GM23338 (cell line): Measurements from ENCODE around the gene EPG5. TPM values are rescaled to one million over a fixed set of nuclear protein-coding genes. Genes with fewer than 3 reads are reported as not detected.

Experiments
- ATAC-seq: fragments of 200-7000 bp; cut with Tn5 transposase; 3 replicates; pipeline ENCODE4 v1.9.1; 2020
- DNase-seq: peaks from one replicate; pipeline ENCODE4 v3.0.0-alpha.2; 2015; ENCODE audit warnings: low spot score
- H2AFZ ChIP-seq: fragments of 200-600 bp; sonication (generic); 2 replicates; pipeline ENCODE4 v1.8.0; 2016; ENCODE audit warnings: antibody characterized with exemption, mild to moderate bottlenecking, moderate library complexity
- H3F3A ChIP-seq: fragments of 200-600 bp; sonication (generic); replicated peaks from 2 replicates; pipeline ENCODE4 v1.8.0; 2017; ENCODE audit warnings: antibody characterized with exemption, mixed run types, low read depth
- H3K27ac ChIP-seq: fragments of 200-600 bp; sonication (generic); 2 replicates; pipeline ENCODE4 v1.6.1; 2016; ENCODE audit warnings: low read depth
- H3K27me3 ChIP-seq: fragments of 200-600 bp; sonication (generic); 2 replicates; pipeline ENCODE4 v1.8.0; 2016; ENCODE audit warnings: mild to moderate bottlenecking, mixed run types, moderate library complexity; ENCODE audit not compliant: insufficient read depth
- H3K36me3 ChIP-seq: fragments of 200-600 bp; sonication (generic); 2 replicates; pipeline ENCODE4 v1.8.0; 2016; ENCODE audit warnings: mild to moderate bottlenecking; ENCODE audit not compliant: insufficient read depth
- H3K4me1 ChIP-seq: fragments of 200-600 bp; sonication (generic); 2 replicates; pipeline ENCODE4 v1.8.0; 2016; ENCODE audit warnings: mild to moderate bottlenecking, moderate library complexity; ENCODE audit not compliant: insufficient read depth
- H3K4me2 ChIP-seq: fragments of 200-600 bp; sonication (generic); 2 replicates; pipeline ENCODE4 v1.7.1; 2017; ENCODE audit warnings: mixed run types
- H3K4me3 ChIP-seq: fragments of 200-600 bp; sonication (generic); 2 replicates; pipeline ENCODE4 v1.6.1; 2016; ENCODE audit warnings: mixed run types
- H3K79me2 ChIP-seq: fragments of 200-600 bp; sonication (generic); replicated peaks from 2 replicates; pipeline ENCODE4 v1.8.0; 2017; ENCODE audit warnings: mild to moderate bottlenecking; ENCODE audit not compliant: insufficient read depth
- H3K9me2 ChIP-seq: fragments of 200-600 bp; sonication (generic); 2 replicates; pipeline ENCODE4 v1.8.0; 2017; ENCODE audit not compliant: insufficient read depth
- H4K20me1 ChIP-seq: fragments of 200-600 bp; sonication (generic); replicated peaks from 2 replicates; pipeline ENCODE4 v1.8.0; 2017; ENCODE audit warnings: mild to moderate bottlenecking; ENCODE audit not compliant: insufficient read depth
- H3K27ac Mint-ChIP-seq: 2 replicates; pipeline ENCODE4 v1.8.0; 2020; ENCODE audit warnings: inconsistent platforms, mild to moderate bottlenecking, moderate library complexity, mixed read lengths
- H3K27me3 Mint-ChIP-seq: 3 replicates; pipeline ENCODE4 v1.8.0; 2022; ENCODE audit warnings: low read depth, mild to moderate bottlenecking, moderate library complexity, mixed read lengths, inconsistent platforms; ENCODE audit not compliant: insufficient read depth, poor library complexity
- H3K36me3 Mint-ChIP-seq: 3 replicates; pipeline ENCODE4 v1.8.0; 2021; ENCODE audit warnings: low read depth, mild to moderate bottlenecking, inconsistent platforms, moderate library complexity, mixed read lengths
- H3K4me1 Mint-ChIP-seq: 3 replicates; pipeline ENCODE4 v1.8.0; 2020; ENCODE audit warnings: mild to moderate bottlenecking, inconsistent platforms, mixed read lengths
- H3K4me3 Mint-ChIP-seq: 3 replicates; pipeline ENCODE4 v1.8.0; 2021; ENCODE audit warnings: moderate library complexity, mild to moderate bottlenecking, inconsistent platforms, mixed read lengths
- H3K9me3 Mint-ChIP-seq: 3 replicates; pipeline ENCODE4 v1.8.0; 2020; ENCODE audit warnings: moderate library complexity, mild to moderate bottlenecking, inconsistent platforms, mixed read lengths
- CREB1 ChIP-seq: fragments of 250-450 bp; sonication (Bioruptor Pico); IDR thresholded peaks from 2 replicates; pipeline ENCODE4 v1.5.0; 2020; ENCODE audit warnings: low read depth, mild to moderate bottlenecking, moderate library complexity
- CTCF ChIP-seq, 2 experiments: fragments of 200-600 bp in 1 of 2; sonication (generic) in 1 of 2; conservative IDR thresholded peaks; 2 replicates each; pipeline versions ENCODE4 v1.5.1 to v1.6.1; 2016 to 2017; ENCODE audit warnings: antibody characterized with exemption in 2 of 2, low read depth in 2 of 2, mild to moderate bottlenecking in 2 of 2, moderate library complexity in 1 of 2
- ETS1 ChIP-seq: IDR thresholded peaks from 2 replicates; pipeline ENCODE4 v1.6.1; 2016; ENCODE audit warnings: antibody characterized with exemption
- EZH2 ChIP-seq: fragments of 200-600 bp; sonication (generic); IDR thresholded peaks from one replicate; pipeline ENCODE4 v1.8.0; 2017; ENCODE audit warnings: antibody characterized with exemption, mild to moderate bottlenecking, low read depth; ENCODE audit not compliant: unreplicated experiment
- EZH2phosphoT487 ChIP-seq: fragments of 200-600 bp; sonication (generic); IDR thresholded peaks from one replicate; pipeline ENCODE4 v1.8.1; 2018; ENCODE audit warnings: antibody characterized with exemption; ENCODE audit not compliant: unreplicated experiment
- JUNB ChIP-seq: IDR thresholded peaks from one replicate; pipeline ENCODE4 v1.6.1; 2016; ENCODE audit warnings: antibody characterized with exemption; ENCODE audit not compliant: unreplicated experiment
- NANOG ChIP-seq: IDR thresholded peaks from 2 replicates; pipeline ENCODE4 v1.6.1; 2016; ENCODE audit warnings: antibody characterized with exemption, borderline replicate concordance
- POLR2AphosphoS5 ChIP-seq: IDR thresholded peaks from 2 replicates; pipeline ENCODE4 v1.6.1; 2016; ENCODE audit warnings: antibody characterized with exemption, low read depth
- REST ChIP-seq: IDR thresholded peaks from one replicate; pipeline ENCODE4 v1.6.1; 2018; ENCODE audit warnings: antibody characterized with exemption; ENCODE audit not compliant: unreplicated experiment
- ZNF114 ChIP-seq: fragments of 250-450 bp; sonication (Bioruptor Pico); IDR thresholded peaks from 2 replicates; pipeline ENCODE4 v1.5.0; 2020; ENCODE audit warnings: mild to moderate bottlenecking, moderate library complexity
- ZNF331 ChIP-seq: fragments of 250-450 bp; sonication (Bioruptor Pico); IDR thresholded peaks from 2 replicates; pipeline ENCODE4 v1.5.0; 2020; ENCODE audit warnings: low read depth, mild to moderate bottlenecking, moderate library complexity
- polyA plus RNA-seq: library from polyadenylated mRNA; unstranded; fragments of >200 nt; fragmentation: Nextera tagmentation; extraction: Ambion mirVana; gene quantifications from 2 replicates; pipeline ENCODE4 v1.2.1, GENCODE V29; 2016
- total RNA-seq: library from RNA; depleted of rRNA; stranded (reverse); fragments of >200 nt; shearing (Covaris generic); gene quantifications from 2 replicates; pipeline ENCODE4 v1.2.3, GENCODE V29; 2014

The EPG5 gene
- total and polyA plus RNA-seq, 2 experiments from 2014 or later: 4.1 to 29.2 TPM

GRCh38 chr18:45998244-45998643 is 31.1 kb upstream of the EPG5 start:
- Mint-ChIP-seq H3K9me3 (peaks cover 8% of the 10 kb centered on the region; the same call in 2 of the 3 replicates), H3K4me1 (peaks cover 14% of the 10 kb centered on the region), H3K4me3 (no peak overlapping the region), H3K36me3 (no peaks in the 10 kb centered on the region), H3K27me3 (no peaks in the 10 kb centered on the region), H3K27ac (no peak overlapping the region)
- Histone ChIP-seq H3F3A (no peaks in the 10 kb centered on the region), H3K9me2 (no peaks in the 10 kb centered on the region), H3K36me3 (no peaks in the 10 kb centered on the region), H3K79me2 (no peaks in the 10 kb centered on the region), H3K4me3 (no peak overlapping the region), H3K27ac (no peak overlapping the region), H3K4me1 (peaks cover 8% of the 10 kb centered on the region), H4K20me1 (no peaks in the 10 kb centered on the region), H3K4me2 (0 out of 2 replicates have a peak overlapping the region, but pooled peaks have one; percentile 3), H3K27me3 (no peaks in the 10 kb centered on the region), H2AFZ (peak overlapping the region; percentile 83)
- TF ChIP-seq NANOG (no peak), JUNB (no peak), ZNF114 (no peak), CREB1 (CRISPR knock-in tag) (no peak)
- ATAC-seq: peak; percentile 40
- no peak for DNase-seq

GRCh38 chr18:45997700-45998151 is 30.6 kb upstream of the EPG5 start:
- Histone ChIP-seq H4K20me1 (no peaks in the 10 kb centered on the region), H3K4me2 (0 out of 2 replicates have a peak overlapping the region, but pooled peaks have one; percentile 3), H3K4me1 (peaks cover 8% of the 10 kb centered on the region), H3K9me2 (no peaks in the 10 kb centered on the region), H3K36me3 (no peaks in the 10 kb centered on the region), H3K4me3 (no peak overlapping the region), H3K27me3 (no peaks in the 10 kb centered on the region), H3K79me2 (no peaks in the 10 kb centered on the region), H2AFZ (peak overlapping the region; percentile 83), H3K27ac (no peak overlapping the region), H3F3A (no peaks in the 10 kb centered on the region)
- Mint-ChIP-seq H3K36me3 (no peaks in the 10 kb centered on the region), H3K4me3 (no peak overlapping the region), H3K4me1 (peaks cover 14% of the 10 kb centered on the region), H3K27me3 (no peaks in the 10 kb centered on the region), H3K9me3 (peaks cover 3% of the 10 kb centered on the region; the same call in 2 of the 3 replicates), H3K27ac (no peak overlapping the region)
- DNase-seq: peak; percentile 17
- ATAC-seq: no peak; the same call in 1 of the 3 replicates
- no peak for TF ChIP-seq ZNF114
- TF ChIP-seq ETS1: no peak
- TF ChIP-seq REST: no peak
- no peak for TF ChIP-seq NANOG
- TF ChIP-seq EZH2phosphoT487: no peak
- TF ChIP-seq CREB1 (CRISPR knock-in tag): no peak
- no peak for TF ChIP-seq ZNF331 (CRISPR knock-in tag)
- no peak for TF ChIP-seq POLR2AphosphoS5
- no peak for TF ChIP-seq EZH2
- TF ChIP-seq JUNB: no peak
- TF ChIP-seq CTCF (conservative IDR thresholded peaks at IDR 0.05; ENCODE audit: low read depth in 2 of 2): no peak
